Suprapubic skin (tissue), 4 donors: ENCODE results near the gene MUC5AC.

Source experiments
- EP300 ChIP-seq: sonication (generic); formaldehyde crosslinking; IDR thresholded peaks from one replicate; pipeline ENCODE4 v1.6.1; 2017; ENCODE audit warnings: antibody characterized with exemption
- POLR2A ChIP-seq, 2 donors: fragments of 450-650 bp; IDR thresholded peaks; one replicate each; pipeline ENCODE4 v1.6.1; 2017; ENCODE audit warnings: antibody characterized with exemption in 2 of 2, mild to moderate bottlenecking in 2 of 2, moderate library complexity in 2 of 2
- POLR2AphosphoS5 ChIP-seq, 3 donors: sonication (generic); formaldehyde crosslinking; IDR thresholded peaks; one replicate each; pipeline ENCODE4 v1.6.1; 2017; ENCODE audit warnings: antibody characterized with exemption in 3 of 3
- TF ChIP-seq, protein P1 (sequence below), 2 donors: fragments of 200-600 bp in 1 of 2; fragments of 450-650 bp in 1 of 2; sonication (generic) in 1 of 2; IDR thresholded peaks; one replicate each; pipeline ENCODE4 v1.5.1; 2016 to 2019; ENCODE audit warnings: antibody characterized with exemption in 2 of 2, mild to moderate bottlenecking in 1 of 2, moderate library complexity in 1 of 2

DNA sequence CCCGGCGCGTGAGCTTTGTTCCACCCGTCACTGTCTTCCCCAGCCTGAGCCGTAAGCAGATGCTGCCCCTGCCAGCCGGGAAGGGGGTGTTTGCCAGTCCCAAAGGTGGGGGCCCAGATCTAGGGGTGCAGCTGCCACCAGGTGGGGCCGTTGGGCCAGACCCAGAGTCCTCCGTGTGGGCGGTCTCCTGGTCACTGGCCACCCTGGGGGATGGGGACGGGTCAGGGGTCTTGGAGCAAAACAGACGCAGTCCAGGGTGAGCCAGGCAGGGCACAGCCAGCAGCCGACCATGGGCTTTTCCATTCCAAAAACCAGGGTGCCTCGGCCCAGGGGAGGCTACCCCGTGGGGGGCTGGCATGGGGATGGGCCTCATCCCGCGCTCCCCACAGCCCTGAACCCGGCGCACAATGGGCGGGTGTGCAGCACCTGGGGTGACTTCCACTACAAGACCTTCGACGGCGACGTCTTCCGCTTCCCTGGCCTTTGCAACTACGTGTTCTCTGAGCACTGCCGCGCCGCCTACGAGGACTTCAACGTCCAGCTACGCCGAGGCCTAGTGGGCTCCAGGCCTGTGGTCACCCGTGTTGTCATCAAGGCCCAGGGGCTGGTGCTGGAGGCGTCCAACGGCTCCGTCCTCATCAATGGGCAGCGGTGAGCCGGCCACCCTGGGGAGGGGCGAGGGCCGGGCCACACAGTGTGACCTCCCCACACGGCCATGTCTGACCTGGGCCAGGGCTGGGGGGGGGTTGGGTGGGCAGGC lies 68.7 kb downstream of the MUC5AC start:
- TF ChIP-seq, protein P1, sequence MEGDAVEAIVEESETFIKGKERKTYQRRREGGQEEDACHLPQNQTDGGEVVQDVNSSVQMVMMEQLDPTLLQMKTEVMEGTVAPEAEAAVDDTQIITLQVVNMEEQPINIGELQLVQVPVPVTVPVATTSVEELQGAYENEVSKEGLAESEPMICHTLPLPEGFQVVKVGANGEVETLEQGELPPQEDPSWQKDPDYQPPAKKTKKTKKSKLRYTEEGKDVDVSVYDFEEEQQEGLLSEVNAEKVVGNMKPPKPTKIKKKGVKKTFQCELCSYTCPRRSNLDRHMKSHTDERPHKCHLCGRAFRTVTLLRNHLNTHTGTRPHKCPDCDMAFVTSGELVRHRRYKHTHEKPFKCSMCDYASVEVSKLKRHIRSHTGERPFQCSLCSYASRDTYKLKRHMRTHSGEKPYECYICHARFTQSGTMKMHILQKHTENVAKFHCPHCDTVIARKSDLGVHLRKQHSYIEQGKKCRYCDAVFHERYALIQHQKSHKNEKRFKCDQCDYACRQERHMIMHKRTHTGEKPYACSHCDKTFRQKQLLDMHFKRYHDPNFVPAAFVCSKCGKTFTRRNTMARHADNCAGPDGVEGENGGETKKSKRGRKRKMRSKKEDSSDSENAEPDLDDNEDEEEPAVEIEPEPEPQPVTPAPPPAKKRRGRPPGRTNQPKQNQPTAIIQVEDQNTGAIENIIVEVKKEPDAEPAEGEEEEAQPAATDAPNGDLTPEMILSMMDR (IDR thresholded peaks at IDR 0.05): no peak
- TF ChIP-seq POLR2AphosphoS5 (IDR thresholded peaks at IDR 0.05): no peak
- TF ChIP-seq POLR2A (IDR thresholded peaks at IDR 0.05): no peak
- no peak for TF ChIP-seq EP300
